DMS53 (cell line): ENCODE measurements around the gene WWC2.

Source experiments
- DNase-seq: peaks from one replicate; lab custom pipeline; 2025; lab: John Stamatoyannopoulos, UW

The WWC2 gene

GRCh38 chr4:183354219-183354618 is 255.2 kb downstream of the WWC2 start:
- peak; percentile 10 for DNase-seq

DNA sequence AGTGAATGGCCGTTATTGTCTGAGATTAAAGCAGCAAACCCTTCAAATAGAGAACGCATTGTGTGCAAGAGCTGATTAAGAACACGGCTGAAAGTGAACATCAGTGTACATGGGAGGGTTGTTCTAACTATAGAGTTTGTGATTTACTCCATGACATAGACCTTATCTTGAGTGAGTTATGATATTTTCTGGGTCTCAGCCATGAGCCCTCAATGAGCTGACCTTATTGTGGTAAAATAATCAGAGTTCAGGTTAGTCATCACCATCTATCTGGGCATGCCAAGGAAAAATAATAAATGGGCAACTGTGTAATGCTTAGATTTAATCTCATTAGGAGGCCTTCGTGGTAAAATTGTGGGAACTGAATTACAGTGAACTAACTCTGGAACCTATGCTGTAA is 256.3 kb downstream of the WWC2 start:
- no peak for DNase-seq

- DNase-seq: no peak
Observed at GRCh38 chr4:183356173-183356830, 257.2 kb downstream of the WWC2 start.

GRCh38 chr4:183356931-183357675 is 258.0 kb downstream of the WWC2 start:
- DNase-seq: peak; percentile 10

GRCh38 chr4:183358215-183358755 is 259.2 kb downstream of the WWC2 start:
- DNase-seq: no peak

GRCh38 chr4:183360161-183360919 is 261.3 kb downstream of the WWC2 start:
- DNase-seq: no peak

DNA sequence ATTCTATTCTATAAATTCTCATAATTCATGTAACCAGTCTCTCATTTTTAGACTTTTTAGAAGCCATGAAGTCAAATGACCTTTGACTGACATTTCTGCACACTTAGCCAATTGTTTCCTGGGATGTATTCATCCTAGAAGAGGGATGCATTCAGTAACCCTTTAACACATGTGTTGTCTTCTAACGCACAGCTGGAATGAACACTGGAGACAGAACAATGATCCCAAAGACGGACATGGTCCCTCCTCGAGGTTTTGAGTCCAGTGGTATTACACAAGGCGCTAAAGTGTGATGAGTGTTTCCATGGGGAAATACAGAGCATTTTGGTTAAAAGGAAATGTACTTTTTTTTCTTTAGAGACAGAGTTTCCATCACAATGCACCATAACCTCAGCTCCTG is 263.0 kb downstream of the WWC2 start:
- DNase-seq: no peak

- no peak for DNase-seq
Observed at GRCh38 chr4:183362916-183363542, 264.0 kb downstream of the WWC2 start.

DNA sequence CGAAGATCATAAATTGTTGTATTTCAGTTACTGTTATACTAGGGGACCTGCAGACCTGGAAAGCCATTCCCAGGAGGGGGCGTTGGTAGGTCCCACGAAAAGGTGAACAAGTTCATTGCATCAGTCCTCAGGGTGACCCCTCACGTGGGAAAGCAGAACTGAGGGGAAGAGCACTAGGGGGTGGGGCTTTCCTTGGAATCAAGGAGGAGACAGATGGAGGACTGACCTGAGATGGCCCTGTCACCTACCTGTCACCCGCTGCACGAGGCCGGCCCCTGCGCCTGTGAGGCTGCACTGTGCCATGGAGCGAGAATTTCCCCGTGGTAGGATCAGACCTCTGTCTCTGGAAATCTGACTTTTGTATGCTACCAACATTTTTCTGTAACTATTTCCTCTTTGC is 265.0 kb downstream of the WWC2 start:
- DNase-seq: no peak

GRCh38 chr4:183366206-183366835 is 267.3 kb downstream of the WWC2 start:
- DNase-seq: no peak

DNA sequence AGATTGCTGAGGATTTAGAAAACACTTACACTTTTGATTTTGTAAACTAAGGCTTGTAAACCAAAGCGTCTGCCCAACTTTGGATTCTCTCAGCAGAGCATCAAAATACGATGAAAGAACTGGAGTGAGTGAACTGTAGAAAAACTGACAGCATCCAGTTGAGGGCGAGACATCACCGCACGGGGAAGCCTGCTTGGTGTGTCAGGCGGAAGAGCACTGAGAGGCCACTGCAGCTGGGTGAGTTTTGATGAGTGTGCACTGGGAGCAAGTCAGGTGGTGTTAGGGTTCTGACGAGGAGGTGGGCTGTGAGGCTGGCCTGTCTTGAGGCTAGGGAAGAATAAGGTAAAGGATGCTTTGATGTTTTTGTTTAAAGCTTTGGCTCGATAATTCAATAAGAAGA is 270.0 kb downstream of the WWC2 start:
- DNase-seq: no peak
